CD14-positive monocyte (primary cell): ENCODE data around the gene NPHS2. TPM values are rescaled to one million over a fixed set of nuclear protein-coding genes. Genes with fewer than 3 reads are reported as not detected.

Experiments used
- DNase-seq, 3 donors: peaks; one replicate each; pipeline ENCODE4 v3.0.0-alpha.2; 2011 to 2022
- H2AFZ ChIP-seq: 2 replicates; pipeline ENCODE4 v1.6.0; 2012; ENCODE audit warnings: mild to moderate bottlenecking, low read depth, low read length, inconsistent platforms; ENCODE audit not compliant: insufficient read depth, poor library complexity, severe bottlenecking
- H3K27ac ChIP-seq, 2 donors: 1 replicate in 1 of 2; 2 replicates in 1 of 2; pipeline ENCODE4 v1.5.1; 2012 to 2013; ENCODE audit warnings: low read length in 2 of 2, control low read depth in 1 of 2, inconsistent platforms in 1 of 2, low read depth in 1 of 2, mild to moderate bottlenecking in 1 of 2
- H3K27me3 ChIP-seq, 2 donors: one replicate each; pipeline versions ENCODE4 v1.6.0 to v1.6.1; 2011 to 2013; ENCODE audit warnings: low read length in 2 of 2; ENCODE audit not compliant: control insufficient read depth in 2 of 2, insufficient read depth in 2 of 2
- H3K36me3 ChIP-seq, 2 donors: replicated peaks in 1 of 2; 1 replicate in 1 of 2; 2 replicates in 1 of 2; pipeline versions ENCODE4 v1.5.1 to v1.6.1; 2012 to 2013; ENCODE audit warnings: low read length in 2 of 2, control low read depth in 1 of 2, inconsistent platforms in 1 of 2, mild to moderate bottlenecking in 1 of 2; ENCODE audit not compliant: insufficient read depth in 2 of 2, control insufficient read depth in 1 of 2
- H3K4me1 ChIP-seq, 2 donors: 1 replicate in 1 of 2; 2 replicates in 1 of 2; pipeline versions ENCODE4 v1.5.1 to v1.6.1; 2012 to 2013; ENCODE audit warnings: low read length in 2 of 2, control low read depth in 1 of 2, inconsistent platforms in 1 of 2, mild to moderate bottlenecking in 1 of 2, moderate library complexity in 1 of 2; ENCODE audit not compliant: insufficient read depth in 2 of 2, control insufficient read depth in 1 of 2
- H3K4me2 ChIP-seq: replicated peaks from 2 replicates; pipeline ENCODE3; 2012; ENCODE audit warnings: low read length, moderate library complexity, mild to moderate bottlenecking; ENCODE audit not compliant: poor library complexity, severe bottlenecking; ENCODE audit errors: extremely low read depth
- H3K4me3 ChIP-seq, 3 experiments: fragments of 200-600 bp in 1 of 3; sonication (generic) in 1 of 3; replicated peaks in 1 of 3; 1 replicate in 2 of 3; 2 replicates in 1 of 3; pipeline ENCODE4 v1.5.1; 2011 to 2013; ENCODE audit warnings: low read length in 3 of 3, mild to moderate bottlenecking in 3 of 3, control low read depth in 2 of 3, low read depth in 2 of 3, inconsistent platforms in 1 of 3, moderate library complexity in 1 of 3
- H3K79me2 ChIP-seq: 2 replicates; pipeline ENCODE4 v1.6.0; 2012; ENCODE audit warnings: mild to moderate bottlenecking, control low read depth, inconsistent platforms, low read length, moderate library complexity; ENCODE audit not compliant: insufficient read depth
- H3K9ac ChIP-seq: 2 replicates; pipeline ENCODE4 v1.6.0; 2017; ENCODE audit warnings: low read length, mild to moderate bottlenecking; ENCODE audit not compliant: insufficient read depth, poor library complexity, severe bottlenecking
- H3K9me3 ChIP-seq, 2 donors: replicated peaks in 1 of 2; 1 replicate in 1 of 2; 2 replicates in 1 of 2; pipeline versions ENCODE4 v1.5.1 to v1.6.1; 2012 to 2013; ENCODE audit warnings: low read length in 2 of 2, control low read depth in 1 of 2; ENCODE audit not compliant: control insufficient read depth in 1 of 2, insufficient read depth in 1 of 2
- H4K20me1 ChIP-seq: 2 replicates; pipeline ENCODE4 v1.6.0; 2012; ENCODE audit warnings: mild to moderate bottlenecking, low read length, control low read depth, moderate library complexity; ENCODE audit not compliant: insufficient read depth
- H3K27ac Mint-ChIP-seq, 7 donors: one replicate each; pipeline ENCODE4 v1.8.0; 2020; ENCODE audit warnings: mild to moderate bottlenecking in 7 of 7, mixed read lengths in 7 of 7, moderate library complexity in 6 of 7, inconsistent platforms in 2 of 7
- H3K27me3 Mint-ChIP-seq, 3 donors: one replicate each; pipeline ENCODE4 v1.8.0; 2021 to 2022; ENCODE audit warnings: low read depth in 3 of 3, mild to moderate bottlenecking in 3 of 3, mixed read lengths in 3 of 3, moderate library complexity in 3 of 3, inconsistent platforms in 1 of 3
- H3K36me3 Mint-ChIP-seq, 2 donors: one replicate each; pipeline ENCODE4 v1.8.0; 2020; ENCODE audit warnings: mixed read lengths in 2 of 2, inconsistent platforms in 1 of 2, mild to moderate bottlenecking in 1 of 2
- H3K4me1 Mint-ChIP-seq: one replicate; pipeline ENCODE4 v1.8.0; 2020; ENCODE audit warnings: mild to moderate bottlenecking, mixed read lengths
- H3K4me3 Mint-ChIP-seq, 2 donors: one replicate each; pipeline ENCODE4 v1.8.0; 2020; ENCODE audit warnings: mild to moderate bottlenecking in 2 of 2, mixed read lengths in 2 of 2, moderate library complexity in 1 of 2
- H3K9me3 Mint-ChIP-seq, 7 donors: one replicate each; pipeline ENCODE4 v1.8.0; 2020 to 2022; ENCODE audit warnings: mixed read lengths in 7 of 7, mild to moderate bottlenecking in 6 of 7, moderate library complexity in 6 of 7, inconsistent platforms in 2 of 7
- CTCF ChIP-seq: fragments of 200-600 bp; IDR thresholded peaks from one replicate; pipeline ENCODE4 v1.8.0; 2022; ENCODE audit warnings: antibody characterized with exemption, mild to moderate bottlenecking
- WGBS: methylation state at CpG from one replicate; pipeline ENCODE4 v1.1.5; 2013; ENCODE audit warnings: missing lambda C conversion rate; ENCODE audit not compliant: insufficient coverage; 5-methylcytosine and 5-hydroxymethylcytosine counted together
- intact Hi-C, 2 donors: fragments of 100-400 bp; cut with micrococcal nuclease; formaldehyde crosslinking; loops; one replicate each; pipeline versions ENCODE4 v1.15.0 to v1.15.1; 2023
- polyA plus RNA-seq, 3 donors: library from polyadenylated mRNA; depleted of rRNA in 1 of 3; unstranded in 2 of 3; stranded (reverse) in 1 of 3; fragments of 300-500 nt in 2 of 3; fragments of >200 nt in 1 of 3; fragmentation: Illumina TruSeq in 2 of 3; gene quantifications; 1 replicate in 2 of 3; 2 replicates in 1 of 3; pipeline ENCODE4 v1.2.3, GENCODE V29; 2012 to 2021

Gene NPHS2
- polyA plus RNA-seq, 3 donors, result not detected

DNA sequence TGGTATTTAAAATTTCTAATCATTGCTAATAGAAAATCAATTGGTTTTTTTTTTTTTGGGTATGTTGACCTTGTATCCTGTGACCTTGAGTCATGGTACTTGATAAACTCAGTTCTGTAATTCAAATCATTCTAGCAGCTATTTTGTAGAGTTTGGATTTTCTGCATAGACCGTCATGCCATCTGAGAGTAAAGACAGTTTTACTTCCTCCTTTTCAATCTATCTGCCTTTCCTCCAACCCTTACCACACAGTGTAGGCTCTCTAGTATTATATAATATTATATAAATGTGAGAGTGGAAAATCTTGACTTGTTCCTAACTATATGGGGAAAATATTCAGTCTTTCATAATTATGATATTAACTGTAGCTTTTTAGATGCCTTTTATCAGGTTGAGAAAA, 22.9 kb upstream of the NPHS2 start:
- intact Hi-C loops, result no loop called here
- no CpG with 5 or more reads among the region's 1 CpG for WGBS
- no peak overlapping the region for H3K4me3 Mint-ChIP-seq
- no peaks in the 10 kb centered on the region for H3K79me2 ChIP-seq
- H3K27me3 Mint-ChIP-seq, result peaks cover 2 to 23% (median 2%) of the 10 kb centered on the region in 3 donors
- no peak overlapping the region for H3K27ac Mint-ChIP-seq
- DNase-seq, result no peak
- H3K9me3 Mint-ChIP-seq, result peaks cover 0 to 12% (median 4%) of the 10 kb centered on the region in 7 donors
- no peak overlapping the region for H3K4me2 ChIP-seq
- H2AFZ ChIP-seq, result no peak overlapping the region
- no peak for TF ChIP-seq CTCF
- no peak overlapping the region for H3K4me3 ChIP-seq
- no peaks in the 10 kb centered on the region for H4K20me1 ChIP-seq
- peaks cover 3 to 11% of the 10 kb centered on the region in 2 donors for H3K27me3 ChIP-seq
- H3K36me3 Mint-ChIP-seq, result no peaks in the 10 kb centered on the region
- H3K9me3 ChIP-seq, result no peaks in the 10 kb centered on the region
- H3K9ac ChIP-seq, result no peak overlapping the region
- no peak overlapping the region for H3K27ac ChIP-seq
- no peaks in the 10 kb centered on the region for H3K4me1 ChIP-seq
- H3K36me3 ChIP-seq, result no peaks in the 10 kb centered on the region
- no peaks in the 10 kb centered on the region for H3K4me1 Mint-ChIP-seq

GRCh38 chr1:179591592-179592580, 16.1 kb upstream of the NPHS2 start, which contains the start of gene TDRD5:
Gene TDRD5 (plus strand): TSS chr1:179591832. CDS start chr1:179592616, 784 bp downstream.
- TF ChIP-seq CTCF, result no peak
- no peak within 1 kb of the TSS for H3K27ac ChIP-seq
- H3K9ac ChIP-seq, result peak within 1 kb of the TSS; percentile 27
- no peaks in the 10 kb centered on the region for H4K20me1 ChIP-seq
- Mint-ChIP-seq H3K36me3 (no peaks in the 10 kb centered on the region), H3K4me1 (peaks cover 2% of the 10 kb centered on the region), H3K4me3 (peak within 1 kb of the TSS; percentile 41 to 59), H3K27me3 (peaks cover 27 to 59% (median 32%) of the 10 kb centered on the region in 3 donors), H3K9me3 (peaks cover 0 to 14% (median 5%) of the 10 kb centered on the region in 7 donors), H3K27ac (no peak within 1 kb of the TSS)
- intact Hi-C loops, result no loop called here
- H3K27me3 ChIP-seq, result peaks cover 8 to 53% of the 10 kb centered on the region in 2 donors
- peaks cover 4 to 11% of the 10 kb centered on the region in 2 donors for H3K9me3 ChIP-seq
- peak within 1 kb of the TSS; percentile 56 for H3K4me2 ChIP-seq
- peaks cover 4 to 10% of the 10 kb centered on the region in 2 donors for H3K4me1 ChIP-seq
- H3K36me3 ChIP-seq, result no peaks in the 10 kb centered on the region
- WGBS, result 19% methylated on average over 64 of the region's 75 CpGs
- H3K4me3 ChIP-seq, result peak within 1 kb of the TSS in 1 of 3 experiments; percentile 44
- DNase-seq, result no peak
- no peaks in the 10 kb centered on the region for H3K79me2 ChIP-seq
- peak within 1 kb of the TSS; percentile 53 for H2AFZ ChIP-seq
